ENCODE data around the gene NEURL1B.

NEURL1B gene

GRCh38 chr5:172683645-172684471, 42.8 kb downstream of the NEURL1B start:
- peak; percentile 75 for DNase-seq

GRCh38 chr5:172685091-172685490, 44.0 kb downstream of the NEURL1B start:
- DNase-seq: no peak

GRCh38 chr5:172686111-172686510, 45.0 kb downstream of the NEURL1B start:
- DNase-seq: no peak

- no peak for DNase-seq
Measured at GRCh38 chr5:172686539-172687390, 45.7 kb downstream of the NEURL1B start.

- DNase-seq: no peak
Measured at GRCh38 chr5:172687940-172688339, 46.9 kb downstream of the NEURL1B start.

- peak; percentile 13 for DNase-seq
Measured at GRCh38 chr5:172688349-172689217, 47.5 kb downstream of the NEURL1B start.

- no peak for DNase-seq
Measured at GRCh38 chr5:172689218-172689572, 48.1 kb downstream of the NEURL1B start.

GRCh38 chr5:172689801-172690200, 48.7 kb downstream of the NEURL1B start:
- DNase-seq: no peak

- no peak for DNase-seq
Measured at GRCh38 chr5:172690258-172691075, 49.4 kb downstream of the NEURL1B start.

GRCh38 chr5:172691886-172692285, 50.8 kb downstream of the NEURL1B start:
- no peak for DNase-seq

- no peak for DNase-seq
Measured at GRCh38 chr5:172692451-172692850, 51.4 kb downstream of the NEURL1B start.

GRCh38 chr5:172692981-172693380, 51.9 kb downstream of the NEURL1B start:
- no peak for DNase-seq

- no peak for DNase-seq
Measured at GRCh38 chr5:172694061-172694460, 53.0 kb downstream of the NEURL1B start.

GRCh38 chr5:172694541-172694940, 53.5 kb downstream of the NEURL1B start:
- no peak for DNase-seq

GRCh38 chr5:172695232-172696054, 54.4 kb downstream of the NEURL1B start:
- no peak for DNase-seq

- no peak for DNase-seq
Measured at GRCh38 chr5:172696171-172696849, 55.2 kb downstream of the NEURL1B start.

- DNase-seq: peak; percentile 88
Measured at GRCh38 chr5:172697123-172698121, 56.4 kb downstream of the NEURL1B start.

- no peak for DNase-seq
Measured at GRCh38 chr5:172699423-172699822, 58.4 kb downstream of the NEURL1B start.

- DNase-seq: no peak
Measured at GRCh38 chr5:172699999-172700364, 58.9 kb downstream of the NEURL1B start.

Measured in CD4-positive, alpha-beta T cell treated with Interleukin-12 subunit alpha and Interleukin-12 subunit beta, for 1 hour (primary cell).